A549 treated with CpdA at 1 μM for 4 hours (cell line): ENCODE results near the gene RBCK1. TPM values are rescaled to one million over a fixed set of nuclear protein-coding genes. Genes with fewer than 3 reads are reported as not detected.

Experiments
- total RNA-seq: library from RNA; stranded (reverse); fragments of 200-300 nt; extraction: Qiagen RNA extraction; gene quantifications from 5 replicates; pipeline ENCODE4 v1.2.3, GENCODE V29; 2022; ENCODE audit warnings: low read depth

Gene RBCK1
- total RNA-seq, result 105 to 149 TPM (median 141 TPM) in 5 replicates

DNA sequence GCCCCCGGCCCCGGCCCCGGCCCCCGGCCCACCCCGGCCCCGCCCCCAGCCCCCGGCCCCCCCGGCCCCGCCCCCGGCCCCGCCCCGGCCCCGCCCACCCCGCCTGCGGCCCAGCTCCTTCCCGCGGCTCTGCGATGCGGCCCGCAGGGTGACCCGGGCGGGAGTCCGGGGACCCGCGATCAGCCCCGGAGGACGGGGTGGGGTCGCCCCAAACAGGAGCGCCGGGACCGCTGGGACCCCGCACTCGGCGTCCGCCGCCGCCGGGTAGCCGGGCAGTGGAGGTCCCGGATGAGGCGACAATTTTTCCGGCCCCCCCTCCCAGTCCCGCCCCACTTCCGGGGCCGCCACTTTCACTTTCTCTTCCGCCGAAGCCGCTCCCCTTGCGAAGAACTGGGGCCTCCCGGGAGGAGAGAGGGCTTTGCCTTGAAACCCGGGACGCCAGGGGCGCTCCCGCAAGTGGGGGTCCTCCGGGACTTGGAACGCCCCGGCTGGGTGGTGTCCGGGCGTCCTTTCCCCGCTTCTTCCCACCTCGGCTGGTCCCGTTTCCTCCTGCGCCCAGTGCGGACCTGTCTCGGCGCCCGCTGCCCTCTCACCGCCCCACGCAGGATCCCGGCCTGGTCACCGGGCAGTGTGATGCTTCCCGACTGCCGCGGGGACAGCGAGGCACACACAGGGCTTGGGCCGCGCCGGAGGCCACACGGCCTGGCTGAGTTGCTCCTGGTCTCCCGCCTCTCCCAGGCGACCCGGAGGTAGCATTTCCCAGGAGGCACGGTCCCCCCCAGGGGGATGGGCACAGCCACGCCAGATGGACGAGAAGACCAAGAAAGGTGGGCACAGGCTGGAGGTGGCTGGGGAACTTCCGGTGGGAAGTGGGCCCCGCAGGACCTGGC is at the start of gene RBCK1:
RBCK1 (plus strand) TSS at position 347 of the 890 bp plus-strand sequence; CDS start at position 806, 459 bp downstream.

DNA sequence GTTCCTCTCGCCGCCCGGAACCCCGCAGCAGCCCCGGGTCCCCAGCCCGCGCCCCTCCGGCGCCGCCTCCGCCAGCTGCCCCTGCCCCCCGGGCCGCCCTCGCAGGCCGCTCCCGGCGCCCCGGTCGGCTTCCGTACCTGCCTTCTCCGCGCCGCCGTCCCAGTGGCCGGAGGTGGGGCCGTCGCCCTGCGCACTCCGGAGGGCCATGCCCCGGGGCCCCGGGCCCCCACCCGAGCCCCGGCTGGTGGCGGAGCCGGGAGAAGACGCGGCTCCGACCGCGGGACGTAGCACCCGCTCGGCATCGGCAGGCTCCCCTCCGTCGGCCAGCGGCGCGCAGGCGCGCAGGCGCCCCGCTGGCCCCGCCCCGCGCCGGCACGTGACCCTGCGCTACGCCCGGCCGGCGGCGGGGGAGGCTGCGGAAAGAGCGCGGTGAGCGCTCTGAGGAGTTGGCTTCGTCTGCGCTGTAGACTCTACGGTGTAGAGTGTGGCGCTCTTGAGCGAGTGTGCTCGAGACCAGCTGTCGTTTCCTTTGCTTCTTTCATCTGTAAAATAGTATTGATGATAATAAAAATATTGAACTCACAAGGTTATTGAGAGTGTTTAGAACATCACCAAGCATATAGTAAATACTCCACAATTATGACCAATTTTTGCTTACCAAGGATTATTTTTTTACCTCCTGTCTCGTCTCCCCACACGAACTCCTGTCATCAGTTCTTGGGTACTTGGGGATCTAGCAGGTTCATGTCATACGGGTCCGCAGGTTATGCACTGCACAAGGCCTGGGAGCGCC is 54.3 kb downstream of the RBCK1 start, which contains the start of gene TBC1D20:
TBC1D20 (minus strand) TSS at position 335 of the 793 bp plus-strand sequence; CDS start at position 207, 128 bp downstream.

Other genes with a start within 250 kb of the RBCK1 start
- gene DEFB128, start 218.6 kb upstream of the RBCK1 start, total RNA-seq, result not detected in 5 replicates
- gene DEFB129, start 181.0 kb upstream of the RBCK1 start, total RNA-seq, result not detected in 5 replicates
- gene DEFB132, start 150.6 kb upstream of the RBCK1 start, total RNA-seq, result not detected in 5 replicates
- gene C20orf96, start 117.5 kb upstream of the RBCK1 start, total RNA-seq, result 10.5 to 11.8 TPM (median 10.9 TPM) in 5 replicates
- gene ZCCHC3, start 110.7 kb upstream of the RBCK1 start, total RNA-seq, result 18.6 to 22.8 TPM (median 20.8 TPM) in 5 replicates
- gene SOX12, start 82.7 kb upstream of the RBCK1 start, total RNA-seq, result 17.3 to 28.9 TPM (median 27.9 TPM) in 5 replicates
- 56.4 to 63.1 TPM (median 60.3 TPM) in 5 replicates for gene NRSN2, start 61.2 kb upstream of the RBCK1 start, total RNA-seq
- 40.2 to 53.1 TPM (median 51.9 TPM) in 5 replicates for gene TRIB3, start 27.5 kb upstream of the RBCK1 start, total RNA-seq
- 33.0 to 37.0 TPM (median 35.0 TPM) in 5 replicates for gene TBC1D20, start 54.2 kb downstream of the RBCK1 start, total RNA-seq
- 146 to 171 TPM (median 156 TPM) in 5 replicates for gene CSNK2A1, start 135.5 kb downstream of the RBCK1 start, total RNA-seq
- gene TCF15, start 202.0 kb downstream of the RBCK1 start, total RNA-seq, result not detected in 5 replicates
- 278 to 327 TPM (median 283 TPM) in 5 replicates for gene SRXN1, start 244.9 kb downstream of the RBCK1 start, total RNA-seq